Measurements from ENCODE around the gene S1PR3. TPM values are rescaled to one million over a fixed set of nuclear protein-coding genes. Genes with fewer than 3 reads are reported as not detected.

Gene S1PR3
- total RNA-seq, 4 donors from 2014 or later = 4.3 to 13.5 (median 5.6) TPM

DNA sequence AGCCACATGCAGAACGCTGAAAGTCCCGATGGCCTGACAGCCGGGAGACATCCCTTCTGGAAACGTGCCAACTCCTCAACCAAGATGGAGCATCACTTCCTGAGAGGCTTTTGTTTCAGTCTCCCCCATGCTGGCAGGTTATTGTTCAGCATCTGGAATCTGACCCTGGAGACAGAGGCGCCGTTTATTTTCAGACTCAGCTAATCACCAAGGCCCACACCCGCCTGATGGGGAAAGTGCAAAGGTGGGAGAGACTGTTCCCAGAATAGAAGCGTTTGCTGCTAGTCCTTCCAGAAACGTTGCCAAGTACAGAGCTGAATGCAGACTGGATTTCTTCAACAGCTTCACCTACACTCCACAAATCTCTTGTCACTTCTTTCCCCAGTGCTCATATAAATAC, 41.8 kb upstream of the S1PR3 start:
- Histone ChIP-seq H3K27ac (peak overlapping the region; percentile 44), H3K9me3 (no peaks in the 10 kb centered on the region), H3K4me1 (peaks cover 31% of the 10 kb centered on the region), H3K36me3 (no peaks in the 10 kb centered on the region), H3K27me3 (no peaks in the 10 kb centered on the region), H3K4me3 (no peak overlapping the region)
- TF ChIP-seq POLR2A (IDR thresholded peaks at IDR 0.05) (no peak), CTCF (IDR thresholded peaks at IDR 0.05) (no peak), POLR2AphosphoS5 (IDR thresholded peaks at IDR 0.05) (no peak), EP300 (IDR thresholded peaks at IDR 0.05) (no peak)
- DNase-seq (ENCODE audit: low spot score in 2 of 2) = no peak
- 23% methylated on average over 9 of the region's 9 CpGs for WGBS

DNA sequence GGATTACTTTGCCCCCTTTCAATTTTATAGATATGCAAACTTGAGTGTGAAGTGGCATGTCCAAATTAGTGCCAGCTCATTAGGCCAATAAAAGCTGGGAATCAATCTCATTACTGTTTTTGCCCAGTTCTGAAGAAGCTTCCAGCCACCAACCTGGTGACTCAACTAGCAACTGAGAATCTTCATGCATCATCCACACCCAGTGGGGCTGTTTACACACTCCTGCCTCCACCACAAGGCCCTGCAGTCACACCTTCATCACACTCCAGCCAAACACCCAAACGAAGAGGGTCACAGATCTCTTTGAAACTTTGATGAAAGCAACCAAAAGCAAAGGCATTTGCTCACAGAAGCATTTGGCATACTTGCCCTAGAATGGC, 41.3 kb upstream of the S1PR3 start:
- no peak for DNase-seq (ENCODE audit: low spot score in 2 of 2)
- no peaks in the 10 kb centered on the region for H3K27me3 ChIP-seq
- 27% methylated on average over 1 of the region's 1 CpG for WGBS
- H3K4me1 ChIP-seq = peaks cover 31% of the 10 kb centered on the region
- H3K36me3 ChIP-seq = no peaks in the 10 kb centered on the region
- TF ChIP-seq POLR2A (IDR thresholded peaks at IDR 0.05) (no peak), EP300 (IDR thresholded peaks at IDR 0.05) (no peak), CTCF (IDR thresholded peaks at IDR 0.05) (no peak), POLR2AphosphoS5 (IDR thresholded peaks at IDR 0.05) (no peak)
- H3K27ac ChIP-seq = peak overlapping the region; percentile 44
- H3K4me3 ChIP-seq = no peak overlapping the region
- H3K9me3 ChIP-seq = no peaks in the 10 kb centered on the region

DNA sequence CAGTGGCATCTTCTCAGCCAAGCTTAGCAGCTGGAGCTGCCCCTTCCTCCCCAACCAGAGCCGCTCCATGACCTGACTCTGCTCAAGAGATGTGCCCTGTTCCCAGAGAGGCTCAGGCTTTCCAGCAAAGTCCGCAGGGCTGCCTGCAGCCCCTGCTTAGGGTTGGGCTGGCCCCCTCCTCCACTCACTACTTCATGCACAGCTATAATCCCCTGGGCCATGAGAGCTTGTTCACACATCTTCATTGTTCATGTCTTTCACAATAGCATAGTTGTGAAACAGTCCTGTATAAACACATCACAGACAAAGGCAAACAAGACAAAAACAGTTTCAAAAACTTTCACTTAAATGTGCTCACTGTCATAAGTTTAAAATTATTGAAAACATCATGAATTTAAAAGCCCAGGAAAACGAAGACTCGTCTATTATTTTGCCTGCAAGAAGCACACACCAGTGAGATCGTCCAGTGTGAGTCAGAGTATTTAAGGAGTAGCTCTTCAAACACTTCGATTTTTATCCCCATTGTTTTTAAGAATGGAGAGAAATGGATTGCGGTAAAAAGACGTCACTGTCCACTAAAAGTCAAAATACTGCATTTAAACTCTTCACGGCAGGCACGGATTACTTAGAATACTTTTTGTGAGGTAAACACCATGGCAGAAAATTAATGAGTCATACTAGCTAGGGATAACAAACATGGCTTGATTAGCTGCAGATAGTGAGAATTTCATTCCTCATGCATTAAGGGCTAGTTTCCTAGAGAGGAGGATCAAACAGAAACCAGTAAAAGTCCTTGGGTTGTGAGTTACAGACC, 40.7 kb upstream of the S1PR3 start:
- Histone ChIP-seq H3K36me3 (no peaks in the 10 kb centered on the region), H3K27ac (peak overlapping the region; percentile 44), H3K4me1 (peaks cover 31% of the 10 kb centered on the region), H3K27me3 (no peaks in the 10 kb centered on the region), H3K9me3 (no peaks in the 10 kb centered on the region), H3K4me3 (no peak overlapping the region)
- 72% methylated on average over 10 of the region's 10 CpGs for WGBS
- no peak for DNase-seq (ENCODE audit: low spot score in 2 of 2)
- TF ChIP-seq POLR2A (IDR thresholded peaks at IDR 0.05) (no peak), POLR2AphosphoS5 (IDR thresholded peaks at IDR 0.05) (peak in 1 of 3 donors; percentile 25), EP300 (IDR thresholded peaks at IDR 0.05) (no peak)

- Histone ChIP-seq H3K4me1 (peaks cover 31% of the 10 kb centered on the region), H3K27me3 (no peaks in the 10 kb centered on the region), H3K36me3 (no peaks in the 10 kb centered on the region), H3K9me3 (no peaks in the 10 kb centered on the region), H3K4me3 (no peak overlapping the region), H3K27ac (peak overlapping the region; percentile 44)
- no peak for DNase-seq (ENCODE audit: low spot score in 2 of 2)
- WGBS = 83% methylated on average over 1 of the region's 1 CpG
- TF ChIP-seq EP300 (IDR thresholded peaks at IDR 0.05) (no peak), POLR2AphosphoS5 (IDR thresholded peaks at IDR 0.05) (no peak), CTCF (IDR thresholded peaks at IDR 0.05) (no peak), POLR2A (IDR thresholded peaks at IDR 0.05) (no peak)
These were observed 40.1 kb upstream of the S1PR3 start for GRCh38 chr9:88951155-88951542.

DNA sequence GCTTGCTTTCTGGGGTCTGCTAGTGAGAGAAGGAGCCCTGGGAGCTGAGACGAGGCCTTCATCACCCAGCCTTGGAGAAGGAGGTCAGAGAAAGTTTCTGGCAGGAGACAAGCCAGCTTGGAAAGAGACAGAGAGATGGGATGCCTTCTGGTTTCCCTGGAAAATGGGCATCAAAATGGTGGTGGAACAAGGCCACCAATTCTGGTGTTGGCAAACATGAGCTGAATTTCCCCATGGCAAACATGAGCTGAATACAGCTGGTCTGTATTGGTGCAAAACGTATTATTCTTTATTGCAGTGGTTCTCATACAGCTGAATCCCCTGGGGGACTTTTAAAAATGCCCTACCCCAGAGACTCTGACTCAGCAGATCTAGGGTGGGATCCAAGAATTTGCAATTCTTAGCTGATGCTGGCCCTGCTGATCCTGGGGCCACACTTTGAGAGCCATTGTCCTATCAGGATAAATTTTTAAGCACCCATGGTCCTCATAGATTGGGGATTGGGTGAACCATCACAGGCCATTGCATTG, 39.1 kb upstream of the S1PR3 start:
- Histone ChIP-seq H3K4me3 (no peak overlapping the region), H3K27ac (no peak overlapping the region), H3K4me1 (peaks cover 31% of the 10 kb centered on the region), H3K9me3 (no peaks in the 10 kb centered on the region), H3K27me3 (no peaks in the 10 kb centered on the region), H3K36me3 (no peaks in the 10 kb centered on the region)
- TF ChIP-seq POLR2A (IDR thresholded peaks at IDR 0.05) (no peak), CTCF (IDR thresholded peaks at IDR 0.05) (no peak), POLR2AphosphoS5 (IDR thresholded peaks at IDR 0.05) (no peak), EP300 (IDR thresholded peaks at IDR 0.05) (no peak)
- 86% methylated on average over 2 of the region's 2 CpGs for WGBS
- DNase-seq (ENCODE audit: low spot score in 2 of 2) = no peak
